ENCODE results near the gene PIK3R2.

PIK3R2 gene

DNA sequence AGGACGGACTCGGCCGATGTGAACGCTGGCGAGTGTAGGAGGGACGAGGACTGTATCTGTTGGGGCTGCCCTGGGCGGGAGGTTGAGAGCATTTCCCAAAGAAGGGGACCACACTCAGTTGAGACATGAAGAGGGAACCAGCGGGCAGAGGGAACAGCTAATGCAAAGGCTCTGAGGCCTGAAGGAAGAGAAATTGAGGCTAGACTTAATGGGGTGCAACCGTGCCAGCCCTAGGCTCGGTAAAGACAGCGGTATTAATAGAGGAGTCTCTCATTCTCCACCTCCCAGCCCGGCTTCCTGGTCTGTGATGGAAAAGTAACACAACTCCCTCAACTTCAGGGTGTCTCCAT, 41.2 kb downstream of the PIK3R2 start:
- H3K27ac ChIP-seq: peak overlapping the region; percentile 90; the same call in 1 of the 2 replicates
- TF ChIP-seq, protein P1, sequence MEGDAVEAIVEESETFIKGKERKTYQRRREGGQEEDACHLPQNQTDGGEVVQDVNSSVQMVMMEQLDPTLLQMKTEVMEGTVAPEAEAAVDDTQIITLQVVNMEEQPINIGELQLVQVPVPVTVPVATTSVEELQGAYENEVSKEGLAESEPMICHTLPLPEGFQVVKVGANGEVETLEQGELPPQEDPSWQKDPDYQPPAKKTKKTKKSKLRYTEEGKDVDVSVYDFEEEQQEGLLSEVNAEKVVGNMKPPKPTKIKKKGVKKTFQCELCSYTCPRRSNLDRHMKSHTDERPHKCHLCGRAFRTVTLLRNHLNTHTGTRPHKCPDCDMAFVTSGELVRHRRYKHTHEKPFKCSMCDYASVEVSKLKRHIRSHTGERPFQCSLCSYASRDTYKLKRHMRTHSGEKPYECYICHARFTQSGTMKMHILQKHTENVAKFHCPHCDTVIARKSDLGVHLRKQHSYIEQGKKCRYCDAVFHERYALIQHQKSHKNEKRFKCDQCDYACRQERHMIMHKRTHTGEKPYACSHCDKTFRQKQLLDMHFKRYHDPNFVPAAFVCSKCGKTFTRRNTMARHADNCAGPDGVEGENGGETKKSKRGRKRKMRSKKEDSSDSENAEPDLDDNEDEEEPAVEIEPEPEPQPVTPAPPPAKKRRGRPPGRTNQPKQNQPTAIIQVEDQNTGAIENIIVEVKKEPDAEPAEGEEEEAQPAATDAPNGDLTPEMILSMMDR (conservative IDR thresholded peaks at IDR 0.05): no peak

DNA sequence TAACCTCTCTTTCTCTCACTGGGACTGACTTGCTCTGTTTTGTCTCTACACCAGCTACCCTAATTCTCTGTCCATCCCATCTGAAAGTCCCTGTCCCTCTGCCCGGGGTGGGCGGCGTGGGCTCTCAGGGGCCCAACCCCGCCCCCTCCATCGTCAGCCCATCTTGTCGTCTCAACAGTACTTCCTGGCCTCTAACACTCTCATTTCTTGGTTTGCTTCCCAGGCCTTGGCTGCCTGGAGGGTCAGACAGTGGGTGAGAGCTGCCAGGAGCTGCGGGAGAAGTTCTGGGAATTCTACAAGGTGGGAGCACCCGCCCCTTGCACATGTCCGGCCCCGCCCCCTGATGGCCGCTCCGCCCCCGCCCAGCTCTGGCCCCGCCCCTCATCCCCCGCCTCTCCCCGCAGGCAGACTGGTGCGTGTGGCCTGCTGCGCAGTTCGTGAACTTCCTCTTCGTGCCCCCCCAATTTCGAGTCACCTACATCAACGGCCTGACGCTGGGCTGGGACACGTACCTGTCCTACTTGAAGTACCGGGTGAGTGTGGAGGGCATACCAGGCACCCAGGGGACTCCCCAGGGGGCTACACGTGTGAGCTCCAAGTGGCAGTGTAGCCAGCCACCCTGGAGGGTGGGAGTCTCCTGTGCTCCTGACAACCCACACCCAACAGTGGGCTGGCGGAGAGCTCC, 41.7 kb downstream of the PIK3R2 start:
- TF ChIP-seq, protein P1 (conservative IDR thresholded peaks at IDR 0.05): no peak
- H3K27ac ChIP-seq: peak overlapping the region; percentile 15; the same call in 1 of the 2 replicates

DNA sequence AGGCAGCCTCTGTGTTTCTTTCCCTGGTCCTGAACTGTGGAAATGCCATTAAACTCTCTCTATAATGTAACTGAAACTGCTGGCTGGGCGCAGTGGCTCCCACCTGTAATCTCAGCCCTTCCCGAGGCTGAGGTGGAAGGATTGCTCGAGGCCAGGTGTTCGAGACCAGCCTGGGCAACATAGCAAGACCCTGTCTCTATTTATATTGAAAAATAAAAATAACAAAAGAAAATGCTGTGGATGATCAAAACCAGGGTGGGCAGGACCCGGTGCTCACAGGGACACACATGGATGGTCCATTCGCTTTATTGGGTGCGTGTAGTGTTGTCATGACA, 43.5 kb downstream of the PIK3R2 start:
- TF ChIP-seq, protein P1 (conservative IDR thresholded peaks at IDR 0.05): no peak
- H3K27ac ChIP-seq: no peak overlapping the region

DNA sequence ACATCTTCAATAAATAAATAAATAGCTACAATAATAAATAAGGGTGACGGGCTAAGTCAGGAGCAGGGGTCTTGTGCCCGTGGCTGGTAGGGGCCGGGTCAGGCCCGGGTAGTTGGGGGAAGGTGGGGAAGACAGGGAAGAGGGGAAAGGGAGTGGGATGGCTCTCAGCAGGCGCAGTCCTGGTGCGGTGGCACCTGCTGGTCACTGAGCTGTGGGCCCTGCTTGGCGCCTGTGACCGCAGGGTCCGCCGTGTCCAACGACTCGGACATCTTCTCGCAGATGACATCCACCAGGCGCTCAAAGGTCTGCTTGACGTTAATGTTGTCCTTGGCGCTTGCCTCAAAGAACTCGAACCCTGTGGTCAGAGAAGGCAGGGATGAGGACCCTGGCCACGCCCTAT, 44.3 kb downstream of the PIK3R2 start:
- H3K27ac ChIP-seq: no peak overlapping the region
- TF ChIP-seq, protein P1 (conservative IDR thresholded peaks at IDR 0.05): no peak

DNA sequence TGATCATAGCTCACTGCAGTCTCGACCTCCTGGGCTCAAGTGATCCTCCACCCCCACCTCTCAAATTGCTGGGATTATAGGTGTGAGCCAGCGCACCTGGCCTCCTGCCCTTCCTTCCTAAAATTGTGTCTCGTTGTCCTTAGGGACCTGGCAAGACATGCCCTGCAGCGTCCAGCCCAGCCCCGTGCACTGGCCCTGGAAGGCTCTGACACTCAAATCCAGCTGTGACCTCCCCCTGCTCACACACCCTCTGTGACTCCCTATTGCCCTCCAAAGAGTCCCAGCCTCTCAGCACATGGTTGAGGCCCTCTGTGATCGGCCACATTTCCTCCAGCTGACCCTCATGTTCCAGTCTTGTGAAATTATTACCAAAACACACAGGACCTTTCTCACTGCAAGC, 45.0 kb downstream of the PIK3R2 start:
- TF ChIP-seq, protein P1 (conservative IDR thresholded peaks at IDR 0.05): no peak
- H3K27ac ChIP-seq: no peak overlapping the region

DNA sequence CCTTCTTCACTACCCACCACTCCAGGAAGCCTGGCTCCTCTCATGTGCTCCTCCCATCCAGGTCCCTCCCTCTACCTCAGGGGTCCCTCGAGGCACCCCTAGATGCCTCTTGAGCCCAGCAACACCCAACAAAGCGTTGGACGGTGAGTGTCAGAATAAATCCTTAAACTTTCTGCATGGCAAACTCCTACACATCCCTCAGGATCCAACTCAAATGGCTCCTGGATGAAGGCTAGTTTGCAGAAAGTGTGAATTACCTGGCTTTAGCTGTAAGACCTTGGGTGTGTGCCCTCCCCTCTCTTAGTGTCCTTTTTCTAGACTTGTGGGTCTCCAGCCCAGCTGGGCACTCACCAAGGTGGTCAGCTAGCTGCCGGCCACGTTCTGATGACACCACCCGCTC, 45.4 kb downstream of the PIK3R2 start:
- TF ChIP-seq, protein P1 (conservative IDR thresholded peaks at IDR 0.05): no peak

DNA sequence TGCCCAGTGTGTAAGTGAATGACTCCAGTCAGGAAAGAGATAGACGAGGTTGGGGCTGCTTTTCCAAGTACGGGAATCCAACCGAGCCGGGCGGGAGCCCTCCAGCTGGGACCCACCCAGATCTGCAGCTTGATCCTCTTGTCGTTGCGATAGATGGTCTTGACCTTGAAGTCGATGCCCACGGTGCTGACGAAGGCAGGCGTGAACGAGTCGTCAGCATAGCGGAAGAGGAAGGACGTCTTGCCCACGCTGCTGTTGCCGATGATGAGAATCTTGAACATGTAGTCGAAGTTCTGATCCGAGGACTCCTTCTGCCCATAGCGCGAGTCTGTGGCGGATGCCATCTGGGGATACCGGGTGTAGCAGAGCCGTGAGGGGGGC, 49.4 kb downstream of the PIK3R2 start:
- TF ChIP-seq, protein P1 (conservative IDR thresholded peaks at IDR 0.05): no peak
- peak overlapping the region; percentile 89; the same call in 1 of the 2 replicates for H3K27ac ChIP-seq

More for the DNA sequence above, 45.4 kb downstream of the PIK3R2 start:
- H3K27ac ChIP-seq: no peak overlapping the region

Data from VCaP (cell line).